ENCODE measurements around the gene PTCHD1.

GRCh38 chrX:23376581-23376980, 41.9 kb downstream of the PTCHD1 start:
- no peak for TF ChIP-seq CTCF (IDR thresholded peaks at IDR 0.05; ENCODE audit: low read depth, low read length, missing input control)
- TF ChIP-seq RXRA (IDR thresholded peaks at IDR 0.05): no peak
- TF ChIP-seq, protein P1, sequence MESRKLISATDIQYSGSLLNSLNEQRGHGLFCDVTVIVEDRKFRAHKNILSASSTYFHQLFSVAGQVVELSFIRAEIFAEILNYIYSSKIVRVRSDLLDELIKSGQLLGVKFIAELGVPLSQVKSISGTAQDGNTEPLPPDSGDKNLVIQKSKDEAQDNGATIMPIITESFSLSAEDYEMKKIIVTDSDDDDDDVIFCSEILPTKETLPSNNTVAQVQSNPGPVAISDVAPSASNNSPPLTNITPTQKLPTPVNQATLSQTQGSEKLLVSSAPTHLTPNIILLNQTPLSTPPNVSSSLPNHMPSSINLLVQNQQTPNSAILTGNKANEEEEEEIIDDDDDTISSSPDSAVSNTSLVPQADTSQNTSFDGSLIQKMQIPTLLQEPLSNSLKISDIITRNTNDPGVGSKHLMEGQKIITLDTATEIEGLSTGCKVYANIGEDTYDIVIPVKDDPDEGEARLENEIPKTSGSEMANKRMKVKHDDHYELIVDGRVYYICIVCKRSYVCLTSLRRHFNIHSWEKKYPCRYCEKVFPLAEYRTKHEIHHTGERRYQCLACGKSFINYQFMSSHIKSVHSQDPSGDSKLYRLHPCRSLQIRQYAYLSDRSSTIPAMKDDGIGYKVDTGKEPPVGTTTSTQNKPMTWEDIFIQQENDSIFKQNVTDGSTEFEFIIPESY (IDR thresholded peaks at IDR 0.05): no peak
- no peak for TF ChIP-seq MAX (IDR thresholded peaks at IDR 0.05)
- no peak for TF ChIP-seq EGR1 (IDR thresholded peaks at IDR 0.05; ENCODE audit: low read depth in 2 of 2)
- TF ChIP-seq FOXA2 (IDR thresholded peaks at IDR 0.05): no peak
- TF ChIP-seq RAD21 (IDR thresholded peaks at IDR 0.05): no peak
- TF ChIP-seq SP1 (IDR thresholded peaks at IDR 0.05): no peak
- TF ChIP-seq TAF1 (conservative IDR thresholded peaks at IDR 0.05): no peak
- TF ChIP-seq JUND (IDR thresholded peaks at IDR 0.05): no peak
- TF ChIP-seq, protein P2, sequence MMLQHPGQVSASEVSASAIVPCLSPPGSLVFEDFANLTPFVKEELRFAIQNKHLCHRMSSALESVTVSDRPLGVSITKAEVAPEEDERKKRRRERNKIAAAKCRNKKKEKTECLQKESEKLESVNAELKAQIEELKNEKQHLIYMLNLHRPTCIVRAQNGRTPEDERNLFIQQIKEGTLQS (IDR thresholded peaks at IDR 0.05): no peak
